Measurements from ENCODE around the gene TFPI2. TPM values are rescaled to one million over a fixed set of nuclear protein-coding genes. Genes with fewer than 3 reads are reported as not detected.

TFPI2 gene
- total RNA-seq, 1 donor from 2014 or later, result not detected

Other genes with a start within 250 kb of the TFPI2 start
- gene GNGT1, start 15.8 kb upstream of the TFPI2 start, total RNA-seq, result not detected in 2 replicates
- not detected in 2 replicates for gene GNG11, start 31.0 kb upstream of the TFPI2 start, total RNA-seq
- 21.4 and 21.6 TPM in 2 replicates for gene BET1, start 113.6 kb upstream of the TFPI2 start, total RNA-seq